Astrocyte of the hippocampus (primary cell): ENCODE data around the gene FMNL2.

Experiments
- DNase-seq: peaks from one replicate; pipeline ENCODE4 v3.0.0; 2011; ENCODE audit warnings: low read depth, low spot score

The FMNL2 gene

DNA sequence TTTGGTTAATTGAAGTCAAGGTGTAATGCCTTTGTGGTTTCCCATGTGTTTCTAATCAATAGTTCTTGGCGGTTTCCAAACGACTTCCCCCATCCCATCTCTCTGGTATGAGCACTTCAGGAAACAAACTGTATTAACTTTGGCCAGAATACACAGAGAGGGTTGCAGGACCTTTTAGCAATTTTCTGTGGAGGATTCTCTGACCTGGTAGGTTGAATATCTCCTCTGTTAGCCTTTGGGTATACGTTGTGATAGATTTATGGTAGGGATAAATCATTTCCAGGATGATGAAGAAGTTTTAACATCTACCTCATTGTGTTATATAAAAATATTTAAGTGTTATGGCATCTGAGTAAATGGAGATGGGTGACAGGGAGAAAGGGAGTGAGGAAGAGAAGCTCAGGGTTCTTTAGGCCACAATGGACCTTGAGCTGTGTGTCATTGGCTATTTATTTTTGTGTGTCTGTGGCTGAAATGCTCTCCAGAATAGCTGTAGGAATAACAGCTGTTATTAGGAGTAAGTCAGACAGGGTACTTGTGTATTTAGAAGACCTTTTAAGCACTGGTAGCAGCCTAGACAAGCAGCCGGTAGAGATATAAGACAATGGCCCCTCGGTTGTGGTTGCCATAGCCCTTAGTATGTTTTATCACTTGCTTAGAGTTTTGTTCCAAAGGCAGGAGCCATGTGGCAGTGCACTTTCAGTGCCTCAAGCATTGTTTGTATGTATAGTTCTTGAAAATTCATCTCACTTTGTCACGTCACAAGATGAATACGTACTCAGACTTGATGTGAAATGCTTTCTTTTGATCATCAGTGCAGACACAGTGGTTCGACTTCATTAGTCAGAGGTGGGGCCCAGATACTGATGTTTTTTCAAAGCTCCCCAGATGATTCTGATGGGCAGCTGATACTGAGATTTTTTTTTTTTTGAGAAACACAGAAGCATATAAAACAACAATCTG lies 91.1 kb downstream of the FMNL2 start:
- DNase-seq: no peak

DNA sequence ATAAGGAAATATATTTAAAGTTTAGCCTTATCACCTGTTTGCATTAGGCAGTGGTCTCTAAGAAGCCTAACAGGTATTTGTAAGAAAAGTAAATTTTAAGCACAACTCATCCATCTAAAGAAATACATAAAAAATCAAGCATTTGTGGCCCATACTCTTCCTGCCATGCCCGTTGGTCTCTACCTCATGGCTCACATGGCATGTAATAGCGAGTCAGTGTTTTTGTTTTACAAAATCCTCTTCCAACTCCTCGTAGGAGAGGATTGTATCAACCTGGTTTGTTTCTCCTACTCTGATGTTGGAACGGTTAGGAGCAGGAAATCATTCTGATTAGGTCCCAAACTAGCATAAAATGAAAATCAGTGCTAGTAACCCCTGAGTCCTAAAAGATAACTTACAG lies 91.8 kb downstream of the FMNL2 start:
- no peak for DNase-seq

DNA sequence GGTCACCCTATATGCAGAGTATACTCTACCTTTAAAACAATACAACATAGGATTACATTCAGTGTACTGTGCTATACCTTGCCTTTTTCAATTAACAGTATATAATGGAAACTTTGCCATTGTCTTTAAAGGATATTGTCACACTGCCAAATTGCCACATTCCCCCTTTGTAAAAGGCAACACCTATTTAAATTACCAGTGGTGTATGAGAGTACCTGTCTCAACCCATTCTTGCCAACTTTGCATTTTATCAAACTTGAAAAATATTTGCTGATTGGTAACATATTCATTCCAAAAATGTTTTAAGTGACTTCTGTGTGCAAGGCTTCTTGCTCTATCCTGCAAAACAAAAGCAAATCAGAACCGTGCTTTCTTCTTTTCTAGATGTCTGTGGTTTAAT lies 92.9 kb downstream of the FMNL2 start:
- no peak for DNase-seq

DNA sequence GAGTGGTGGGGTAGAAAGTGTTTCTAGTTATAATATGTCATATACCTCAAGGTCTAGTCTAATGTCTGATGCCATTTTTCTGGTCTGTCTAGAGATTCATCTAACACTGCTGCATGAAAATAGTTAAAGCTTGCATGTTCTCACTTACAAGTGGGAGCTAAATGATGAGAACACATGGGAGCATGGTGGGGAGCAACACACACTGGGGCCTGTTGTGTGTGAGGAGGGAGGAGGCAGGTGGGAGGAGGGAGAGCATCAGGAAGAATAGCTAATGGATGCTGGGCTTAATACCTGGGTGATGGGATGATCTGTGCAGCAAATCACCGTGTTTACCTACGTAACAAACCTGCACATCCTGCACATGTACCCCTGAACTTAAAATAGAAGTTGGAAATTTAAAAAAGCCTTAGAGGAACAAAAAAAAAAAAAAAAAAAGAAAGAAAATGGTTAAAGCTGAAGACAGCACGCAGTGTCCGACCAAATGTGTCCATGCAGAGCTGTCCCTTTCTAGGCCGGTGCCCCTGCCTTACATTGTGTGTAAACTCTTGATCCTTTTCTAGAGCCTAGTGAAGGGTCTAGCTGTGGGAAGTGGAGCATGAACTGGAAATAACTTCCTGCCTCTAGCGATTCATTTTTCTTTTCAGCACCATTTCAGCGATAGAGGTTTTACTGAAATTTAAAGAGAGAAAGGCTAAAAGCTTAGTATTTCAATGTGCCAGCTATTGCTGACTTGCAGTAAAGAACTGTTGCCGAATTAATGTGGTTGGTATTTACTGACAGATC lies 94.0 kb downstream of the FMNL2 start:
- DNase-seq: no peak

DNA sequence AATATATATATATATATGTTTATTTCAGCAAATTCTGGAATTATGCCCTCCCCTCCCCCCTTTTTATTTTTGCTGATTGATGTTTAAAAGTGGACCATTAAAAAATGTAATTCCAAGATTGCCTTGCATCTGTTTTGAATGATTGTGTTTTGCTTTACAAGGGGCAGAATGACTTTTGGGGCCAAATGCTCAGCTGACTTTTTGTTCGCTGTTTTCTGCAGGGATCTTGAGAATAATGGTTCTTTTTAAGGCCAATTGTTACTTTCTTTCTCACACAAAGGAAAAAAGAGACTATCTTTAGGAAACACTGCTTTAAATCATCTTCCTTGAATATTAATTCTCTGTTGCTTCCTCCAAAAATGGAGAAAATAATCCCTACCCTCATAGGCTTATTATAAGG lies 95.9 kb downstream of the FMNL2 start:
- no peak for DNase-seq

DNA sequence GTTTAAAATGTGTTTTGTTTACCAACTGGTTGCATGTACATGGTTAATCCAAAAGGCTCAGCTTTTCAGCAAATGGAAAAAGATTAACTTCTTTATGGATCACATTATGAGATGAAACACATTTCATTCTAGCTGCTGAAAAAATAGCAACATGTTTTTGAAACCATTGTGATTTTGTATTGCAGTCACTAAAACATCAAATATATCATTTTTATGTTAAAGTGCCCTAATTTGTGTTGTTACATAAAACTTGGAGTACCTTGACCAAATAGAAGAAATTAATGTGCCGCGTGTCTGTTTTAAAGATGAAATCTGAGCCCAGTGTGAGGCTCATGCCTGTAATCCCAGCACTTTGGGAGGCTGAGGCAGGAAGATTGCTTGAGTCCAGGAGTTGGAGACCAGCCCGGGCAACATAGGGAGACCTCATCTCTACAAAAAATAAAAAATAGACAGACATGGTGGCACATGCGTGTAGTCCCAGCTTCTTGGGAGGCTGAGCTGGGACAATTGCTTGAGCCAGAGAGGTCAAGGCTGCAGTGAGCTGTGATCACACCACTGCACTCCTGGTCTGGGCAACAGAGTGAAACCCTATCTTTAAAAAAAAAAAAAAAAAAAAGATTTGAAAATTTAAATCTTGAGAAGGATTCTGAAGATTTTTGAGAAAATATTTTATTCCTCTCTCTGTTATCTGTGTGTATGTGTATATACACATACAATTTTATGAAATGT lies 96.6 kb downstream of the FMNL2 start:
- no peak for DNase-seq

DNA sequence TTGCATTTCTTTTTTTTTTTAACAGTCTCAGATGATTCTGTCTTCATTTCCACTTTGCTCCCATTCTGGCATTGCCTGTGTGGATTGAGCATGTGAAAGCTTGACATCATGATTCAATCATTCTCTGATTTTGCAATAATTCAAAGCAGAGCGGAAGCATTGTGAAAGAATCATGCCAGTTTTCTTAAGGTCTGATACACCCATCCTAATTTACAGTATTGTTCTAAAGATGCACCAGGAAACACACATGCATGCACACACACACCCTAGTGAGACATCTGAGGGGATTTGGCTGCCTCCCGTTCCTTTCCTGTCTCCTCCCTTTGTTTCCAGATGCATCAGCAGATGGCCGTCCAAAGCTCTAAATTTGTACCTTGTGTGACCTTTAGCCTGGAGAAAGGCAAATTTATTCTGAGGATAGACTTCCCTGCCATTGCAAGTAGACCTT lies 97.3 kb downstream of the FMNL2 start:
- no peak for DNase-seq

DNA sequence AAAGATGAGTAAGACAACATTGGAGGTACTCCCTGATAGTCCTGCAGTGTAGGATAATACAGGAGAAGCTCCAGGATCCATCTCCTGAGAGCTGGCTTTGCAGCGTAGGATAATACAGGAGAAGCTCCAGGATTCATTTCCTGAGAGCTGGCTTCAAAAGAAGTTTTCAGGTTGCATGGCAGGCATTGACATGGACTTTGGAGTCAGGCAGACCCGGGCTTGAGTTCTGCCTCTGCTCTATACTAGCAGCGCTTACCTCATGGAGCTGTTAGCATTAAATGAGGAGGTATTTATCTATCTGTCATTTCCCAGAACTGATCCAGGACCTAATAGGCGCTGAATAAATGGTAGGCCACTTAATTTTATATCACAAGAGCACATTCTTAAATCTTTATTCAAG lies 97.8 kb downstream of the FMNL2 start:
- DNase-seq: no peak

DNA sequence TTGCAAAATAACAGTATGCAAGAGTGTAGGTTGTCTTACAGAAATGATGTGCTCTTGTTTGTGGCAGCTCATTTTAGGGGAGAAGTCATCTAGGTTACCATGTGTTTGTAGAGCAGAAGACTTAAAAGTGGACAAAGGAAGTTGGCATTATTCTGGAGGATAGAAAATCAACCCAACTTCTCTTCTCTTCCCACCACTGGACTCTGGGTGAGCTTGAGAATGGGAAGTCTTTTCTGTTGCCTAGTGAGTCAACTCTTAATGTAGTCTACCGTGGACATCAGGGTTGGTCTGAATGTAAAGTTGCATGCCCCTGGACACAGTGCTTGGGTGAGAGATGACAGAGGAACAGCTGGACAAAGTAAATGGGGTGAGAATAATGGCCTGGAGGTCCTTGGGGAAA lies 98.3 kb downstream of the FMNL2 start:
- no peak for DNase-seq

DNA sequence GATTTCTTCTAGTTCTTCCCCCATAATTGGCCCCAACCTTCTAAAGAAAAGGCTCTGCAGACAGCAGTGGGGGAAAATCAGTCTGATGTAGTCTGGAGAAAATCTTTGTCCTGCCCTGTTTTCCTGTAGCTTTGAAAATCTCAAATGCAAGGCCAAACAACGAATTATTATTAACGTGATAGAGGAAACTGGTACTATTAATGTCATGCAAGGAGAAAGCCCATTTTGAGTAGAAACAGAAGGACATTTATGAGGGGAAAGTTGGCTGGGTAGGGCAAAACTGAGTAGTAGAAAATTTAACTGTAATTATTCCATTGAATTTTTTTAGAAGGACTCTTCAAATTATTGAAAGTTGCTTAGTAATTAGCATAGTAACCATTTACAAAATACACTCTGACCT lies 98.8 kb downstream of the FMNL2 start:
- DNase-seq: no peak

DNA sequence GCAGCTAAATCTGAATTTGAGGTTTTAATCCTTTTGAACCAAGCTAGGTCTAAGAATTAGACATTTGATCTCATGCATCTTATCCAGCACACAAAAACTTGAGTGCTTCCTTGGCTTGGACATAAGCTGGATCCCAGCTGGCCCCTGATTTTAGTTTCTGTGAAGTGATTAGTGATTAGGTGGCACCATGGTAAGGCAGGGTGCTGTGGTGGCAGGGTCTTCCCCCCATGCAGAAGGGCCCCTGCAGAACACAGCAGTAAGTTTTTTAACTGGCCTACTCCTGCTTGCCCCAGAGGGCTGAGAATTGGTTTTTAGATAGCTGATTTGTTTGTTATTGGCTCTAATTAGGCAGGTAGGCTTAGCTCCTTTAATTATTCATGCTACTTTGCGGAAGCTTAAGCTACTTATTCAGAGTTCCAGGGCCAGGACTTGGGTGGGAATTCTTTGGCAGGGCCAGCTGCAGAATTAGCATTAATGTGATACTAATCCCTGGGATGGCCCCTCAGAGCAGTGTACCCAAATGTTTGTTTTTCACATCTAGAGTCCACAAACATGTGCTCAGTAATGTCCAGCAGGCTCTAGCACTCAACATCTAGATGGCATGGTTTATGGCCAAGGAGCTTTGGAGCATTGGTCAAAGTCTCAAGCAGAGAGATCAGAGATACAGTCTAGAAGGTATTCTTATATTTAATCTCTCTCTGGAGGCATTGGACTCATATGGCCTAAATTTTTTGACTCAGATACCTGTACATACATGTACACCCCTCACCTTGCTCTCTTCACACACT lies 99.6 kb downstream of the FMNL2 start:
- no peak for DNase-seq

DNA sequence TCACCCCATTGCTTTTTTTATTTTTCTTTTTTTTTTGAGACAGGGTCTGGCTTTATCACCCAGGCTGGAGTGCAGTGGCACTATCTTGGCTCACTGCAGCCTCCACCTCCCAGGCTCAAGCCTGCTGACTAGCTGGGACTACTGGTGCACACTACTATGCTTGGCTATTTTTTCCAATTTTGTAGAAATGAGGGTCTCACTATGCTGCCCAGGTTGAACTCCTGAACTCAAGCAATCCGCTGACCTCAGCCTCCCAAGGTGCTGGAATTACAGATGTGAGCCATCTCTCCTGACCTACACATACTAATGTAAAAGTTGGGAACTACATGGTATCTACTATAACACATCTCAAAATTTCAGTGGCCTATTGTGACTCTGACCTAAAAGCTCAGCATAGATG lies 101.2 kb downstream of the FMNL2 start:
- DNase-seq: no peak

DNA sequence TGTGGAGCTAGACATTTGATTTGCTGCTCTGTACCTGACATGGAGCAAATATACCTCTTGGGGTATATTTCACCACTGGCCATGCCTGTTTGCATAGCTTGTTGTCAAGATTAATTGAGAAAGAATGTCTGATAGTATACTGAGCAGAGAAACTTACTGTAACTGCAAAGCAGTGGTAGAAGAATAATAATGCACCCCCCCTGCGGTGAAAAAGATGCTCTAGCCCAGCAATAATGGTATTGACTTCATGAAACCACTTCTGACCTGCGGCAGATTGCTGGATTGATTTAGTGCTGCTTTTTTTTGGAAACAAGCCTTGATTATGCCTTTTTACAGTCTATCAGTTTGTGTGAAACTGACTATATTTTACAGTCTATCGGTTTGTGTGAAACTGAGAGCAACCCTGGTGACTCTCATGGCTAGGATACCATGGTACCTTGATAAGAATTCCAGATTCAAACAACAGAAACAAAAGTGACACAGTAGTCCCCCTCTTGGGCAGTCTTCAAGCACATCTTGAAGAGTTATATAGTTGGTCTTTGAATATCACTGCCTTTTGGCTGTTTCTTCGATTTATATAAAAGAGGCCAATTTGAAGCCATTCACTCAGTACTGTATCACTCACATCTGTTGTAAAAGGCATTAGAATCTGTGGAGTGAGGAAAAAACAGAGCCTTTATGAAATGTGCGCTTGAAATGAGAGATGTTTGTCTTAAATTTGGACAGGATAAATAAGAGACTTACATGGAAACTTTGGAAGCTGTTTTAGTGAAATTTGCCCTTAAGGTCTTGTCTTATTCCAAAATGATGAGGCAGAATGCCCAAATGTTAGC lies 102.5 kb downstream of the FMNL2 start:
- no peak for DNase-seq

DNA sequence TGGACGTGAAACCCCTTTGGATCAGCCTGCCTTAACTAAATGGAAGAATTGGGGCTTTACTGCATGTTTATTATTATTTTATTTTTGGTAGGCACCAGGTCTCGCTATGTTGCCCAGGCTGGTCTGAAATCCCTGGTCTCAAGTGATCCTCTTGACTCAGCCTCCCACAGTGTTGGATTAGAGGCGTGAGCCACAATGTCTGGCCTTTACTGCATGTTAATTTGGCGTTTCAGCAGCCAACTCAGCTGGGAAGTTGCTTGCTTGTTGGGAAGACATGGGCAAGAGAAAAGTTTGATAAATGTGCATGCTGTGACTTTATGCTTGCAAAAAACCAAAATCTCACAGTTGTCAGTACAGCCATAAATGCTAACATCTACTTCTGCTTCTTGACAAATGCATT lies 105.1 kb downstream of the FMNL2 start:
- no peak for DNase-seq

DNA sequence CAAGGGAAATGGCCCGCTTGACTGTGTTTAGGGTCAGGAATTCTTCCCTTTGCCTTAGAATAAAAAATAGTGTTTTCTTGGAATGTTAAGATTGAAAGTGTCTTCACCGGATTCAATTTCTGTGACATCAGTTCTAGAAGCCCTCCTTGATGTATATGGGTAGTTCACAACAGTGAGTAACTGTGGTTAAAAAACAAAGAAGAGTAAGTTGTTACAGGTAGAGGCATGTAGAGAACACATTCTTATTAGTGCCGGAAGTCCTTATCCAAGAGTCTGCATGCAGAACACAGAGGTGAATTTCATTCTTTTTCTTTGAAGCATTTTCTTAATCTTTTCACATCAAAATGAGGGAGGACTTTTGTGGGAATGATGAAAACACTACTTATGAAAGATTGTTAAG lies 105.5 kb downstream of the FMNL2 start:
- no peak for DNase-seq

DNA sequence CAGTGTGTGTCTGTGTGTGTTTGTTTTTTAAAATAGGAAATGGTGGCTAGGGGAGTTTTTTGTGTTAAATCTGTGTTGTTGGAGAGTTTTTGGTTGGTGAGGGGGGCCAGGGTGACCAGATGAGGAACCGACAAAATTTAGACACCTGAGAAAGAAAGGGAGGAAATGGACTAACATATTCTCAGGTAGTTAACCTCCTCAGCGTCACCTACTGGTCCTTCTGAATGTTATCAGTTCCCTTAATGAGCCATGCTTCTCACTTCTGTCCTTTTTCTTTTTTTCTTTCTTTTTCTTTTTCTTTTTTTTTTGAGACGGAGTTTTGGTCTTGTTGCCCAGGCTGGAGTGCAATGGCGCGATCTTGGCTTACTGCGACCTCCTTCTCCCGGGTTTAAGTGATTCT lies 107.0 kb downstream of the FMNL2 start:
- no peak for DNase-seq

DNA sequence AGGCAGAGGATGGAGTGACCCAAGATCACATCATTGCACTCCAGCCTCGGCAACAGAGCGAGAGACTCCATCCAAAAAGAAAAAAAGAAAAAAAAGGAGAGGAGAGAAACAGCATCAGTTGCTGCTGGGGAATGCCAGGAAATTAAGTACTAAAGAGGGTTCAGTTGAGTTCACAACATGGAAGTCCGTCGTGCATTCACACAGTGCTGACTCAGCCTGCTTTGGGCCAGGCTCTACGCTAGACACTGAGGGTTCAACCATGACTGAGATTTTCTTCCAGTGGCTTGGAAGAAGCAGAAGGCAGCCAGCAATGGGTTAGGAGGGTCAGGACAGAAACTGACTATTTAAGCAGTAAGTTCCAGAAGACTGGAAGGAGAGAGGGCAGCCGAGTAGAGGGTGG lies 108.8 kb downstream of the FMNL2 start:
- DNase-seq: no peak

DNA sequence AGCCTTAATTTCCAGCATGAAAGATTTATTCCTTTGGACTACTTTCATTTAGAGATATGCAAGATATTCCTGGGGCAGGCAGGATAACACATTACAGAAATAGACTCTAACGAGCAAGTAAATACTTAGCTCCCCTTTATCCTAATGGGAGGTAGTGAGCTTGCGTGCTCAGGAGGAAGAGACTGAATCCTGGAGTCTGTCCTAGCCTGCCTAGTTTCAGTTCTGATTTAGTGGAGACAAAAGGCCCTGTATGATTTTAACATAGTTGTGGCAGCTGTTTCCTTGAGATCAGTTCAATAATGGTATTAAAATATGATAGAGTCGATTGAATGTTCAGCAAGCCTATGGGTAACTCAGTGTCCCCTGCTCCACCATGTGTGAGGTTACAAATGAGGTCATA lies 109.5 kb downstream of the FMNL2 start:
- no peak for DNase-seq

DNA sequence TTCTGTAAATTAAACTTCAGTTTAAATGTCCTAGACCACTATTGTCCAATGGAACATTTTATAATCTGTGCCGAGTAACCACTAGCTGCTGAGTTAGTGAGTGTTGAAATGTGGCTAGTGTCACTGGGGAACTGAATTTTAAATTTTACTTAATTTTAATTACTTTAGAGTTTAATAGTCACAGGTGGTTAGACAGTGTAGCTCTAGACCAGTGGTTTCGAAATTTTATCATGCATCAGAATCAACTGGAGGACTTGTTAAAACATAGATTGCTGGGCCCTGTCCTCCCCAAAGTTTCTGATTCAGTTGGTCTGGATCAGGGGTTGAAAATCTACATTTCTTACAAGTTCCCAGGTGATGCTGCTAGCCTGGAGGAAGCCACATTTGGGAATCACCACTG lies 110.4 kb downstream of the FMNL2 start:
- DNase-seq: no peak

DNA sequence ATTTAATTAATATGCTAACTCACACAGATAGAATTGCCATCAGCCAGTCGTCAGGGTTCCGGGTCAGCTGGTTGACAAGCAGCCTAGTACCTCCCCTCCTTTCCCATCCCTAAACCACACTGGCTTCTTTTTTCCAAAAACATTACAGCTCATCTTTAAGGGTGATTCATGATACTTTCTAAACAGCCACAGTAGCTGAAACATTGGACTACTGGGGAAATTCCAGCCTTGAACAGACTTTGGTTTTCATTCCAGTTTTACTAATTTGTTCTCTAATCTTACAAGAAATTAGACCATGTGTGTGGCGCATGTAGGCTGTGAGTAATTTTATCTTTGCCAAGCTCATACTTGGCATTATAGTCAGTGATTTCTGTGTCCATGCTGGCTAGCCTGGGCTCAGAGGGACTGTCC lies 110.8 kb downstream of the FMNL2 start:
- DNase-seq: peak; percentile 84
